Measurements from ENCODE around the gene ISCU.

ISCU gene

GRCh38 chr12:108525681-108526080 lies 36.7 kb upstream of the ISCU start:
- Histone ChIP-seq H3K9ac (ENCODE audit: low read length) (no peak overlapping the region), H3K36me3 (ENCODE audit: control insufficient read depth, insufficient read depth, low read length) (peaks cover 30% of the 10 kb centered on the region), H3K4ac (ENCODE audit: low read depth, low read length) (no peak overlapping the region), H4K8ac (ENCODE audit: low read depth, low read length) (no peak overlapping the region), H4K5ac (ENCODE audit: low read length) (no peak overlapping the region), H3K27me3 (ENCODE audit: insufficient read depth, low read length, poor library complexity) (no peaks in the 10 kb centered on the region), H3K27ac (ENCODE audit: low read depth, low read length) (no peak overlapping the region), H3K18ac (ENCODE audit: low read length) (no peak overlapping the region), H3K79me2 (ENCODE audit: control insufficient read depth, insufficient read depth, low read length) (no peaks in the 10 kb centered on the region), H2BK5ac (ENCODE audit: low read length) (no peak overlapping the region), H3K23ac (ENCODE audit: low read length) (no peak overlapping the region), H3K4me3 (ENCODE audit: low read length) (no peak overlapping the region), H2AK5ac (ENCODE audit: low read length) (no peak overlapping the region), H2BK15ac (replicated peaks; ENCODE audit: low read depth) (no peak overlapping the region), H2BK120ac (ENCODE audit: low read depth, low read length) (no peak overlapping the region), H3K4me2 (ENCODE audit: low read length) (no peak overlapping the region), H3K79me1 (ENCODE audit: low read length) (peaks cover 2% of the 10 kb centered on the region), H3K4me1 (ENCODE audit: control insufficient read depth, low read depth, low read length) (no peaks in the 10 kb centered on the region), H3K56ac (ENCODE audit: low read length) (no peak overlapping the region)
- DNase-seq, result no peak
- no CpG with 5 or more reads among the region's 5 CpGs for WGBS (ENCODE audit: extremely low coverage, insufficient coverage, low lambda C conversion rate)

- no peak overlapping the region for H4K8ac ChIP-seq (ENCODE audit: low read depth, low read length)
- H3K36me3 ChIP-seq (ENCODE audit: control insufficient read depth, insufficient read depth, low read length), result peaks cover 27% of the 10 kb centered on the region
- no peaks in the 10 kb centered on the region for H3K79me2 ChIP-seq (ENCODE audit: control insufficient read depth, insufficient read depth, low read length)
- DNase-seq, result peak; percentile 10
- no peaks in the 10 kb centered on the region for H3K27me3 ChIP-seq (ENCODE audit: insufficient read depth, low read length, poor library complexity)
- H2BK15ac ChIP-seq (replicated peaks; ENCODE audit: low read depth), result no peak overlapping the region
- H2BK120ac ChIP-seq (ENCODE audit: low read depth, low read length), result no peak overlapping the region
- no peak overlapping the region for H3K56ac ChIP-seq (ENCODE audit: low read length)
- no peak overlapping the region for H3K4me2 ChIP-seq (ENCODE audit: low read length)
- no peak overlapping the region for H2AK5ac ChIP-seq (ENCODE audit: low read length)
- H3K18ac ChIP-seq (ENCODE audit: low read length), result no peak overlapping the region
- no peak overlapping the region for H3K23ac ChIP-seq (ENCODE audit: low read length)
- H3K4ac ChIP-seq (ENCODE audit: low read depth, low read length), result no peak overlapping the region
- H3K9ac ChIP-seq (ENCODE audit: low read length), result no peak overlapping the region
- no peak overlapping the region for H4K5ac ChIP-seq (ENCODE audit: low read length)
- no peaks in the 10 kb centered on the region for H3K79me1 ChIP-seq (ENCODE audit: low read length)
- H3K4me3 ChIP-seq (ENCODE audit: low read length), result no peak overlapping the region
- no CpG with 5 or more reads among the region's 10 CpGs for WGBS (ENCODE audit: extremely low coverage, insufficient coverage, low lambda C conversion rate)
- no peaks in the 10 kb centered on the region for H3K4me1 ChIP-seq (ENCODE audit: control insufficient read depth, low read depth, low read length)
- peak overlapping the region; percentile 25 for H3K27ac ChIP-seq (ENCODE audit: low read depth, low read length)
- H2BK5ac ChIP-seq (ENCODE audit: low read length), result no peak overlapping the region
These were observed 35.8 kb upstream of the ISCU start for GRCh38 chr12:108526482-108527165.

GRCh38 chr12:108527166-108527496 lies 35.3 kb upstream of the ISCU start:
- H4K8ac ChIP-seq (ENCODE audit: low read depth, low read length), result no peak overlapping the region
- no peaks in the 10 kb centered on the region for H3K79me1 ChIP-seq (ENCODE audit: low read length)
- no peak overlapping the region for H2BK120ac ChIP-seq (ENCODE audit: low read depth, low read length)
- no peak overlapping the region for H3K18ac ChIP-seq (ENCODE audit: low read length)
- no peaks in the 10 kb centered on the region for H3K79me2 ChIP-seq (ENCODE audit: control insufficient read depth, insufficient read depth, low read length)
- no CpG with 5 or more reads among the region's 6 CpGs for WGBS (ENCODE audit: extremely low coverage, insufficient coverage, low lambda C conversion rate)
- no peak overlapping the region for H2BK15ac ChIP-seq (replicated peaks; ENCODE audit: low read depth)
- no peak overlapping the region for H3K9ac ChIP-seq (ENCODE audit: low read length)
- no peaks in the 10 kb centered on the region for H3K4me1 ChIP-seq (ENCODE audit: control insufficient read depth, low read depth, low read length)
- no peak overlapping the region for H3K4me3 ChIP-seq (ENCODE audit: low read length)
- H3K56ac ChIP-seq (ENCODE audit: low read length), result no peak overlapping the region
- DNase-seq, result no peak
- H3K36me3 ChIP-seq (ENCODE audit: control insufficient read depth, insufficient read depth, low read length), result peaks cover 27% of the 10 kb centered on the region
- no peak overlapping the region for H3K4ac ChIP-seq (ENCODE audit: low read depth, low read length)
- H3K27ac ChIP-seq (ENCODE audit: low read depth, low read length), result peak overlapping the region; percentile 25
- H2AK5ac ChIP-seq (ENCODE audit: low read length), result no peak overlapping the region
- H3K23ac ChIP-seq (ENCODE audit: low read length), result no peak overlapping the region
- H2BK5ac ChIP-seq (ENCODE audit: low read length), result no peak overlapping the region
- no peak overlapping the region for H4K5ac ChIP-seq (ENCODE audit: low read length)
- H3K4me2 ChIP-seq (ENCODE audit: low read length), result no peak overlapping the region
- no peaks in the 10 kb centered on the region for H3K27me3 ChIP-seq (ENCODE audit: insufficient read depth, low read length, poor library complexity)

DNA sequence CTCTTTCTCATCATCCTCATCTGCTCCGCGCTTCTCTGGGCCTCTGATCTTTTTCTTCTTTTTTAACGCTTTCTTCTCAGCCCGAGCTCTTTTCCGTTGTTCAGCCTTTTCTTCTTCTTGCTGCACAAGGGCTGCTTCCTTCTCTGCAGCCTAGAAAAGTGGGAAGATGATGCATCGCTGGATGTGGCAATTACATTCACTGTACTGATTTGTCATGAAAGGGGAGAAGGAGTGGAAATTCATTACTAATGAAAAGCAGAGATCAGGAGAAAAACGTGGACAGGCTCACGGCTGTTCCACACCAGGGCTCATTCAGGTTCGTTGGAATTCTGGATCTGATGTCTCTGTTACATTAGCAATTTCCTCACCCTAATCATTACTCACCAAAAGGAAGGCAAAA lies 32.2 kb upstream of the ISCU start:
- Histone ChIP-seq H4K5ac (ENCODE audit: low read length) (no peak overlapping the region), H3K56ac (ENCODE audit: low read length) (no peak overlapping the region), H2AK5ac (ENCODE audit: low read length) (no peak overlapping the region), H2BK15ac (replicated peaks; ENCODE audit: low read depth) (no peak overlapping the region), H3K27me3 (ENCODE audit: insufficient read depth, low read length, poor library complexity) (no peaks in the 10 kb centered on the region), H3K23ac (ENCODE audit: low read length) (no peak overlapping the region), H3K27ac (ENCODE audit: low read depth, low read length) (no peak overlapping the region), H3K4me1 (ENCODE audit: control insufficient read depth, low read depth, low read length) (no peaks in the 10 kb centered on the region), H3K4ac (ENCODE audit: low read depth, low read length) (no peak overlapping the region), H3K9ac (ENCODE audit: low read length) (no peak overlapping the region), H3K79me1 (ENCODE audit: low read length) (no peaks in the 10 kb centered on the region), H3K4me2 (ENCODE audit: low read length) (no peak overlapping the region), H4K8ac (ENCODE audit: low read depth, low read length) (no peak overlapping the region), H3K79me2 (ENCODE audit: control insufficient read depth, insufficient read depth, low read length) (peaks cover 1% of the 10 kb centered on the region), H3K4me3 (ENCODE audit: low read length) (no peak overlapping the region), H3K36me3 (ENCODE audit: control insufficient read depth, insufficient read depth, low read length) (peaks cover 21% of the 10 kb centered on the region), H2BK120ac (ENCODE audit: low read depth, low read length) (no peak overlapping the region), H3K18ac (ENCODE audit: low read length) (no peak overlapping the region), H2BK5ac (ENCODE audit: low read length) (no peak overlapping the region)
- DNase-seq, result no peak
- no CpG with 5 or more reads among the region's 9 CpGs for WGBS (ENCODE audit: extremely low coverage, insufficient coverage, low lambda C conversion rate)

- H3K4ac ChIP-seq (ENCODE audit: low read depth, low read length), result no peak overlapping the region
- H3K9ac ChIP-seq (ENCODE audit: low read length), result no peak overlapping the region
- H3K18ac ChIP-seq (ENCODE audit: low read length), result no peak overlapping the region
- no CpG with 5 or more reads among the region's 15 CpGs for WGBS (ENCODE audit: extremely low coverage, insufficient coverage, low lambda C conversion rate)
- no peak overlapping the region for H3K4me2 ChIP-seq (ENCODE audit: low read length)
- H3K27me3 ChIP-seq (ENCODE audit: insufficient read depth, low read length, poor library complexity), result no peaks in the 10 kb centered on the region
- no peak overlapping the region for H2BK5ac ChIP-seq (ENCODE audit: low read length)
- H3K4me3 ChIP-seq (ENCODE audit: low read length), result no peak overlapping the region
- H3K79me2 ChIP-seq (ENCODE audit: control insufficient read depth, insufficient read depth, low read length), result peaks cover 2% of the 10 kb centered on the region
- no peaks in the 10 kb centered on the region for H3K4me1 ChIP-seq (ENCODE audit: control insufficient read depth, low read depth, low read length)
- no peak overlapping the region for H2BK120ac ChIP-seq (ENCODE audit: low read depth, low read length)
- H3K36me3 ChIP-seq (ENCODE audit: control insufficient read depth, insufficient read depth, low read length), result peaks cover 20% of the 10 kb centered on the region
- H3K27ac ChIP-seq (ENCODE audit: low read depth, low read length), result no peak overlapping the region
- peaks cover 3% of the 10 kb centered on the region for H3K79me1 ChIP-seq (ENCODE audit: low read length)
- H4K5ac ChIP-seq (ENCODE audit: low read length), result no peak overlapping the region
- no peak for DNase-seq
- H3K56ac ChIP-seq (ENCODE audit: low read length), result no peak overlapping the region
- no peak overlapping the region for H3K23ac ChIP-seq (ENCODE audit: low read length)
- H2AK5ac ChIP-seq (ENCODE audit: low read length), result no peak overlapping the region
- H2BK15ac ChIP-seq (replicated peaks; ENCODE audit: low read depth), result no peak overlapping the region
- H4K8ac ChIP-seq (ENCODE audit: low read depth, low read length), result no peak overlapping the region
These were observed 30.2 kb upstream of the ISCU start for GRCh38 chr12:108531929-108532848.
